Measurements from ENCODE around the gene ZNF735.

DNA sequence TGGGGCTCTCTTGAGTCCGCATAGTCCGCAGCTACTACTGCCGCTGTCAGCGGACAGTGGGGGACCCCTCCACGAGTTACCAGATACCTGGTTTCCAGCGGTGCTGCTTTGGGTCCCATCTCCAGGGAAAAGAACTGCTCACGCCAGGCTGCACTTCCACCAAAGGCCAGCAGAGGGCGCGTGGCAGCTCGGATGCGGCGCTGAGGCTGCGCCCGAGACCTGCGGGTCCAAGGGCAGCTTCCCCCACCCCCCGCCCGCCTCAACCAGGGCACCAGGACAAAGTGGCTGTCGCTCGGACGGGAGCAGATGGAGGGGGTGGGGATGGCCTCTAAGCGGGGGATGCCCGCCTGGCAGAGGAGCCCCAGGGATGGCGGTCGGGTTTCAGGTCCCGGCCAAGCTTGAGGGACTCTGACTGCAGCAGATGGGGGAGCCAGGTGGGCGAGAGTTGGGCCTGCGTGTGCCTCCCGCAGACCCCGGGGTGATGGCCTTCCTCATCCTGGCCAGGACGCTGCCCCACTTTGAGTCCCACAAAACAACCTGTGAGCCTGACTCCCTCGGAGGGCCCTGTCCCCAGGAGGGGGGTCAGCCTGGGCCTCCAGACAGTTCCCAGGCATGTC lies 23.8 kb upstream of the ZNF735 start:
- TF ChIP-seq, protein P1, sequence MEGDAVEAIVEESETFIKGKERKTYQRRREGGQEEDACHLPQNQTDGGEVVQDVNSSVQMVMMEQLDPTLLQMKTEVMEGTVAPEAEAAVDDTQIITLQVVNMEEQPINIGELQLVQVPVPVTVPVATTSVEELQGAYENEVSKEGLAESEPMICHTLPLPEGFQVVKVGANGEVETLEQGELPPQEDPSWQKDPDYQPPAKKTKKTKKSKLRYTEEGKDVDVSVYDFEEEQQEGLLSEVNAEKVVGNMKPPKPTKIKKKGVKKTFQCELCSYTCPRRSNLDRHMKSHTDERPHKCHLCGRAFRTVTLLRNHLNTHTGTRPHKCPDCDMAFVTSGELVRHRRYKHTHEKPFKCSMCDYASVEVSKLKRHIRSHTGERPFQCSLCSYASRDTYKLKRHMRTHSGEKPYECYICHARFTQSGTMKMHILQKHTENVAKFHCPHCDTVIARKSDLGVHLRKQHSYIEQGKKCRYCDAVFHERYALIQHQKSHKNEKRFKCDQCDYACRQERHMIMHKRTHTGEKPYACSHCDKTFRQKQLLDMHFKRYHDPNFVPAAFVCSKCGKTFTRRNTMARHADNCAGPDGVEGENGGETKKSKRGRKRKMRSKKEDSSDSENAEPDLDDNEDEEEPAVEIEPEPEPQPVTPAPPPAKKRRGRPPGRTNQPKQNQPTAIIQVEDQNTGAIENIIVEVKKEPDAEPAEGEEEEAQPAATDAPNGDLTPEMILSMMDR (IDR thresholded peaks at IDR 0.05): peak; percentile 34
- TF ChIP-seq EZH2phosphoT487 (IDR thresholded peaks at IDR 0.05): no peak

Measured in neural progenitor cell (in vitro differentiated cells).